HCT116 (cell line): ENCODE results near the gene TFG.

Source experiments
- CTCF ChIP-seq, 3 experiments: fragments of 200-600 bp in 1 of 3; sonication (generic) in 1 of 3; IDR thresholded peaks in 2 of 3; conservative IDR thresholded peaks in 1 of 3; 2 replicates each; pipeline ENCODE4 v1.5.1; 2012 to 2017; ENCODE audit warnings: low read depth in 2 of 3, low read length in 2 of 3, antibody characterized with exemption in 1 of 3, borderline replicate concordance in 1 of 3, control low read depth in 1 of 3, mild to moderate bottlenecking in 1 of 3, mixed read lengths in 1 of 3, mixed run types in 1 of 3, moderate library complexity in 1 of 3; ENCODE audit not compliant: insufficient read depth in 1 of 3
- EZH2 ChIP-seq: fragments of 200-600 bp; sonication (generic); IDR thresholded peaks from 2 replicates; pipeline ENCODE4 v1.6.1; 2017; ENCODE audit warnings: antibody characterized with exemption, mixed run types
- MAX ChIP-seq: IDR thresholded peaks from 2 replicates; pipeline ENCODE4 v1.6.1; 2012
- POLR2A ChIP-seq: IDR thresholded peaks from 2 replicates; pipeline ENCODE4 v1.7.0; 2011; ENCODE audit warnings: borderline replicate concordance; ENCODE audit not compliant: insufficient read depth, insufficient read length; ENCODE audit errors: extremely low read depth
- POLR2AphosphoS5 ChIP-seq: IDR thresholded peaks from 2 replicates; pipeline ENCODE4 v1.6.1; 2011; ENCODE audit warnings: mild to moderate bottlenecking, low read depth, low read length, moderate library complexity
- RAD21 ChIP-seq: IDR thresholded peaks from 2 replicates; pipeline ENCODE4 v1.6.1; 2012; ENCODE audit warnings: low read depth, mild to moderate bottlenecking

- TF ChIP-seq POLR2AphosphoS5 (no peak), EZH2 (no peak), MAX (no peak), RAD21 (no peak), POLR2A (no peak), CTCF (IDR thresholded peaks at IDR 0.05 in 2 of 3, conservative IDR thresholded peaks at IDR 0.05 in 1 of 3; ENCODE audit: borderline replicate concordance in 1 of 3, insufficient read depth in 1 of 3, low read depth in 2 of 3, low read length in 2 of 3) (no peak)
Measured at GRCh38 chr3:100662113-100662823, 47.0 kb upstream of the TFG start.
